ENCODE results near the gene GYPC.
"Not testable (repeated sequence)": the region's sequence is repeated elsewhere in the genome, so short reads cannot be mapped to it uniquely, and the experiment has no call there.

GYPC gene, protein sequence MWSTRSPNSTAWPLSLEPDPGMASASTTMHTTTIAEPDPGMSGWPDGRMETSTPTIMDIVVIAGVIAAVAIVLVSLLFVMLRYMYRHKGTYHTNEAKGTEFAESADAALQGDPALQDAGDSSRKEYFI

DNA sequence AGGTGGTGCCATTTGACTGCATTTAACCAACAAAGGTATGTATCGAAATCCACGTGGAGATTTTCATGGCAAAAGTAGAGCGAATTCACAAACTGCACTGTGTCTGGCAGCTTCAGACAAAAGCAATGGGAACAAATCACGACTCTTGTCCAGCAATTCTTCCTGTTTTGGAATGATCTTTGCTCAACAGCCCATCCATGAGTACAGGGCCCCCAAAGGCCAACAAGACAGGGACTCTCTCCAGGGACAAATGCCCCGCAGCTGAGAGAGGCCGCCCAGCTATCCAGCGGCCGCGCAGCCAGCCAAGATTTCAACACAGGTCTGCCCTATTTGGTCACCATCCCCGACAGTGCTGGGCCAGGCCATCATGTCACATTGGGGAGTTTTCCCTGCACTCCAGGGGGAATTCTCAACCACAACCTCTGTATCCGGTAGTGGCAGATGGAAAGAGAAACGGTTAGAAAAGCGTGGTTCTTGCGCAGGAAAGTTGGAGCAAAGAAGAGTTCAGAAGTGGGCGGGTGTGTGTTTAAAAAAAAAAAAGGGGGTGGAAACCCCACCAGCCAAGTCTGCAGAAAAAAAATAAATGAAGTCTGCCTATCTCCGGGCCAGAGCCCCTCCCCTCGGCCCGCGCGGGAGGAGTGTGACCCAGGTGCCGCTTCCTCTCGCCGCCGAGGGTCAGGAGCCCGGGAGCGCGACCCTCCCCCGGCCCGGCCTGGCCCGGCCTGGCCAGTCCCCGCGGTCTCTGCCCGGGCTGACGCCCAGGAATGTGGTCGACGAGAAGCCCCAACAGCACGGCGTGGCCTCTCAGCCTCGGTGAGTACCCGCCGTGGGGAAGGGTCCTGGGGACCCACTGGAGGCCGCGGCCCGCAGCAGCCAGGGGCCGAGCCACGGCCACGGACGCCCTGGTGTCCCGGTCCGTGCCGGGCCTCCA, at the start of gene GYPC:
GYPC (plus strand) TSS at position 659 of the 931 bp plus-strand sequence; CDS start at position 765, 106 bp downstream.
- no peak for DNase-seq (ENCODE audit: low read depth, low spot score)

DNA sequence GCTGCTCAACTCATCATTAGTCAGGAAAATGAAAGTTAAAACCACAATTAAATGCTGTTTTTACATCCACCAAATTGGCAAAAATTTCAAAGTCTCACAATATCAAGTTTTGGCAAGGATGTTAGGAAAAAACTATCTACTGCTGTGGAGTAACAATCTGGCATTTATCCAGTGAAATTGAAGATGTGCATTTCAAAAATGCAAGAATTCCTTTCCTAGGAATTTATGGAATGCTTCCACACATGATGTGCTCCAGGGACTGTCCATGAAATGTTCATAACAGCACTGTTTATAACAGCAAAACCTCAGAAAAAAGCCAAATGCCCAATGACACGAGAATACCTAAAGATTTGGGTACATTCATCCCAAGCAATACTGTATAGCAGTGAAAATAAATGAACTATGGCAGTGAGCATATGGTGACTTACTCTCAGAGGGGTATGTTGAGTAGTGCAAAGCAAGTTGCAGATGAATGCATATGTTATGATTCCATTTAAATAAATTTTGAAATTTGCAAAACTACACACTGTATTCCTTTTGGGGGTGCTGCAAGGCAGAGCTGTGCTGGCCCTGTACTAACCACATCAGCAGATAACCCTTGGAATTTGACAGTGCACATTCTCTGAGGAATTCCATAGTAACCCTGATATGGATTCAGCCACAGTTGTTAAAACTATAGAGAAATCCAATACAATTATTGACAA, 41.3 kb upstream of the GYPC start:
- no peak for DNase-seq (ENCODE audit: low read depth, low spot score)

DNA sequence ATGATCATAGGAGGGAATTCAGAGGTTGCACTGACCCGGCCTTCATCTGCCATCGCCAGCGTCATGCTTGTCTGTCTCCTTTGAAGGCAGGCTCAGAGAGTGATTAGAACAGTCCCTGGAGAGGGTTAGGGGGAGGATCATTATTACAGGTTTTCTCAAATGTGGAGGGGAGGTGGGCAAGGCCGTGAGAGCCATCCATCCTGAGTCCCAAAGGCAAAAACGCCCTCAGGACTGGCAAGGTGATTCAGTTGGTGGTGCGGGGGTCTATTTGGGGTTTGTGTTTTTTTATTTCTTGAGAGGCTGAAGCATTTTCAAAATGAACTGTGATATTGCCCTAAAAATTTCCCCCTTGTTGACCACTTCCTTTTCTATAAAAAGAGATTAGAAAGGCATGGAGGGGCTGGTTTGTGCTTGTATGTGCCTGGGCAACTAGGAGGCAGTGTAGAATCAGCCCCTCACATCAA, 39.3 kb upstream of the GYPC start:
- DNase-seq (ENCODE audit: low read depth, low spot score), result no peak

DNA sequence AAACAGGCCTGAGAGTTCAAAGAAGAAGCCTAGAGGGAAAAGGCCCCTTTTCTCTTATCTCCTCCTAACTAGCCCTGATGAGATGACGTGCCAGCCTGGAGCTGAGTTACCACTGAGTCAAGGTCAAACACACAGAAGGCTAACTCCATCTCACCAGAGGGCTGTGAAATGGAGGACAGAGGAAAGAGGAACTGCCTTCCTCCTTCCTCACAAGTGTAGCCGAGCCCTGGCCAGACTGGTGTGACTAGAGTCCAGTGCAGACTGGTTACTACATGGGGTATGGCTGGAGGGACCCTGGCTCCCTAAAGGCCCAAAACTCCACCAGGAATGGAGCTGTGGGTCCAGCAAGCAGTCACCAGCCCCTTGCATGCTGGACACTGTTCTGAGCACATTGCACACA, 35.7 kb upstream of the GYPC start:
- DNase-seq (ENCODE audit: low read depth, low spot score), result no peak

DNA sequence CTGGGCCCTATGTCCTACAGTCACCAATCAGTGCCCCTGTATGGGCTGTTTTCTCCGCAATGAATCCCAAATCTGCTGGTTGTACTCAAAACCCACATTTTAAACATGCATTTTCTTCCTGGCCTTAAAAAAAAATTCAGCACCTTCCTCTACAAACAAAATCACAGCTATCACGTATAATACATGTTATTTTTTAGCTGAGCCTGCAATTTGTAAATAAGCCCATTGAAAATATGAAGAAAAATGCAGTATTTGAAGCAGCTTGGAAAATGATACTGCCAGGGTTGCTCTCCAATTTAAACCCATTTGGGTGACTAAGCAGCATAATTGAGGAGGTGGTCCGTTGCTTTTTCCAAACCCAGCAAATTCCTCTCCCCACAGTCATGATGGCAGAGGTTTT, 33.0 kb upstream of the GYPC start:
- no peak for DNase-seq (ENCODE audit: low read depth, low spot score)

DNA sequence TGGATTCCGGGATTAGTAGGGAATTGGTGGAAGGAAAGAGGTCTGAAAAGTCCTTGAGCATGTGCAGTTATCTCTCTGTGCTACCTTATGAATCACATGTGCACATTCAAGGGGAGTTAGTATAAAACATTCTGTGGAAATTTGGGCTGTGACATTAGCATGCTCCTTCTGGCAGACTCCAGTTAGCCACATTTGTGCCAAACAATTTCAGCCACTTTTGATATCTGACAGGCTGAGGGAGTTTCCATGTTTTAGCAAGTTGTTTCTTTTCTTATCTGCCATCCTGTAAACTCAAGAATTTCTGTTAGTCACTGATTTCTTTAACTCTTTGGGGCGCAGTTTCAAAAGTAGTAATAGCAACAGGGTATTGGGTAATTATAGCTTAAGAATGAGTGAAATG, 28.3 kb upstream of the GYPC start:
- no peak for DNase-seq (ENCODE audit: low read depth, low spot score)

DNA sequence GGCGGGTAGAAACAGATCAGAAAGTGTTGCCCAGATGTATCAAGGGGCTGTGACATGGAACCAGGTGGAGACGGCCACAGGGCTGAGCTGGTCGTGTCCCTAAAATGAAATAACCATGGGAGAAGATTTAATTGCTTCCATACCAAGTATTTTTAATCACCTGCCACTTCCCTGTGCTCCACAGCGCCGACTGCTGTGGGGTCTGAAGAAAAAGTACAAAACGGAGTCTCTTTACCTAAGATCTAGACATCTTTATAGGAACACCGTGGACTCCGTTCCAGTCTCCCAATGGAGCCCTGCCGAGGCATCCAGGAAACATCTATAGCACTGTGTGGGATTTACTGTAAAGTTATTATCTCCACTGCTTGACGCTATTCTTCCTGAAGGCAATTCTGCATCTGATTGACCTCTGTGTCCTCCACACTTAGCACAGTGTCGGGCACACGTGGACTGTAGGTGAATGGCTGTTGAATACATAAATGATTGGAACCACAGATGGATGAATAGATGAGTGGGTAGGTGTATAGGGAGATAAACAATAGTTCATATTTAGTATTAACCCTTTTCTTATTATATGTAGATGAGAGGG, 21.6 kb upstream of the GYPC start:
- peak; percentile 12 for DNase-seq (ENCODE audit: low read depth, low spot score)

DNA sequence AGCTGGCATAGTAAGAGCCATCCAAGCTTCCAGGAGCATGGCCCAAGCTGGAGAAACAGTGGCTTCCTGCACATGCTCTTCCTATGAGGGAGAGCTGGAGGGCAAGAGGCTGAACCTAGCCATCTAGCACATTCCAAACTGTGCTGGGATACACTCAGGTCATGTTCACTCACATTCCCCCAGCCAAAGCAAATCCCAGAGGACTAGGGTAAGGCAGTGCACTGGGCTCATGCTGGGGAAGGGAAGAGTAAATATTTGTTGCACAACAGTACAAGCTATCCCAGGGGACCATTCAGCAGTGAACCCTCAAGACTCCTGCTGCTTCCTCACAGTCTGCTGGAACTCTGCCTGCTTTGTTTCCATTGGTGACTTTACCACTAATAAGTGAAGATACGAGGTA, 20.7 kb upstream of the GYPC start:
- no peak for DNase-seq (ENCODE audit: low read depth, low spot score)

DNA sequence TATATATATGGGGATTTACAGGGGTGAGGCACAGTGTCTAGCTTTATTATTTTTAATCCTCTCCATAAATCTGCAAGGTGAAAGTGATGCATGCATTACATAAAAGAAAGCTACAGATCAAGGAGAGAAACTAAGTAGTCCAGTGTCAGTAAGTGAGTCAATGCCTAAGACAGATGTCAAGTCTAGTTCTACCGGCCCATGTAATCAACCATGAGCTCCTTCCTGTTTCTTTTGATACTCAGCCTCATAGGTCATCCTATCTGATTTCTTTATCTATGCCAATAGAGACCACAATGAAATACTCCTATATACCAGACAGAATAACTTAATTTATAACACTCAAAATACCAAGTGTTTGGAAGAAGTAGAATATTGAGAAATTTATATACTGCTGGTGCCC, 20.2 kb upstream of the GYPC start:
- DNase-seq (ENCODE audit: low read depth, low spot score), result no peak

DNA sequence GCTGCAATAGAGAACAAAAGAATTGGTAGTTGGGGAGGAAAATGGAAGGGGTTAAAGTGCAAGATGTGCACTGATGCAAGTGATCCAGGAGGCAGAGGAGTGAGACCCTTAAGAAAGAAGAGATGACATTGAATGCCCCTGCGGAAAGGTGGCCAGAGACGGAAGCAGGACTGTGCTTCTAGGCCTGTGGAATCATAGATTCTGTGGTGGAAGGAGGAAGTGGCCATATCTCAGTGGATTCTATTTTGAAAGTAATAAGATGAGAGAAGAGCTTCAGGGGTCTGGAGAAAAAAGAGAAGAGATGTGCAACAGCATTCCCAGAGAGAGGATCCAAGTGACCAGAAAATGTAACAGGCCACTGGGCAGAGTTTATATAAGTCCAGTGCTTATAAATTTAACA, 18.6 kb upstream of the GYPC start:
- DNase-seq (ENCODE audit: low read depth, low spot score), result no peak

DNA sequence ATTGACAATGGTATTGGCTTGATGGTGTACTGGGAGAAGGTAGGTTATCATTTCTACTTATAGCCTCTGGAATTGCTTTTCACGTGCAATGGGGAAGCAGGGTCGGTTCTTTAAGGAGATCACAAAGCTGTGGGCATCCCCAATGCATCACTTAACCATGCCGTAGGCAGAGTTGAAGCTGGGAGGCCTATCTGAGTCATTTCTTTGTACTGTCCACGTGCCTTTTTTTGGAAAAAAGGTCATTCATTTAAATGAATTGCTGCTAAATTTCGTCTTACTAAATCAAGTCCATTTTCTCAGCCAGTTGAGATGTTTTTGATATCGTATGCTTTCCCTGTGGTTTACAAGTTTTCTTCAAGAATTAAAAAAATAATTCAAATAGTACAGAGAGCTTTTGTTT, 17.2 kb upstream of the GYPC start:
- DNase-seq (ENCODE audit: low read depth, low spot score), result no peak

DNA sequence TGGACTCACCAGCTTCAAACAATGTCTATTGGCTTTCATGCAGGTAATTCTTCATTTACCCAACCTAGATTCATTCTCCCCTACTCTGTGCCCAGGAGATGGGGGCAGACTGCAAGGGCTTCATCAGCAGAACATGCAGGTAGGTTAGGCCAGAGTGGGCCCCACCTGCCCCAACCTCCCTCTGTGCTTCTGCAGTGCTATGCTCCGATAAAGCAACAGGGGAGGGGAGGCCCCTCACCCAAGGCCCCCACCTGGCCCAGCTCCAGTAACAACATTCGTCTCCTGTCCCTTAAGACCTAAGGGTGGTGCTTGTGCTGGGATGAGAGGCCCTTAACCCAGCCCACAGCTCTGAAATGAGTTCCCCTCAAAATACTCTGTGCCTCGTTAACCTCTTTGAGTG, 16.7 kb upstream of the GYPC start:
- no peak for DNase-seq (ENCODE audit: low read depth, low spot score)

DNA sequence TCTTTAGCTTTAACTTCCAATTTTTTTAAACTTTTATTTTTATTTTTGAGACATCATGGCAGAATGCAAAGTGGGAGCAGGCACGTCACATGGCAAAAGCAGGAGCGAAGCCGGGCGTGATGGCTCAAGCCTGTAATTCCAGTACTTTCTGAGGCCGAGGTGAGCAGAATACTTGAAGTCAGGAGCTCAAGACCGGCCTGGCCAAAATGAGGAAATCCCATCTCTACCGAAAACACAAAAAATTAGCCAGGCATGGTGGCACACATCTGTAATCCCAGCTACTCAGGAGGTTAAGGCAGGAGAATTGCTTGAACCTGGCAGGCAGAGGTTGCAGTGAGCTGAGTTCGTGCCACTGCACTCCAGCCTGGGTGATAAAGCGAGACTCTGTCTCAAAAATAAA, 14.7 kb upstream of the GYPC start:
- DNase-seq (ENCODE audit: low read depth, low spot score), result not testable (repeated sequence)

DNA sequence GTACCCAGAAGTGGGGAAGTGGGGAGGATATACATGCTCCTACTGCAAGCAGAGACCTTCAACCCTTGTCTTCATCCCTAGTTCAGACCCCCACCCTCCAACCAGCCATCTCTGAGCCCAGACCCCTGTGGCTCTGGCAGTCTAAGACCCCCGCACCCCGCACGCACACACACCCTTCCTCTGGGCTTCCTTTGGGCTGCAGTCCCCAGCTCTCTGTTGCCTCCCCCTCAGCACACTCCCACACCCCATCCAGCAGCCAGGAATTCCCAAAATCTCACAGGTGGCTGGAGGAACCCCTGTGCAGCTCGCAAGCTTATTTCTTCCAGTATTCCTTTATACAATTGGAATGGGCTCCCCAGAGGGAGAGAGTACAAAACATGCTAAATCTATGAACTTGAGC, 13.9 kb upstream of the GYPC start:
- no peak for DNase-seq (ENCODE audit: low read depth, low spot score)

DNA sequence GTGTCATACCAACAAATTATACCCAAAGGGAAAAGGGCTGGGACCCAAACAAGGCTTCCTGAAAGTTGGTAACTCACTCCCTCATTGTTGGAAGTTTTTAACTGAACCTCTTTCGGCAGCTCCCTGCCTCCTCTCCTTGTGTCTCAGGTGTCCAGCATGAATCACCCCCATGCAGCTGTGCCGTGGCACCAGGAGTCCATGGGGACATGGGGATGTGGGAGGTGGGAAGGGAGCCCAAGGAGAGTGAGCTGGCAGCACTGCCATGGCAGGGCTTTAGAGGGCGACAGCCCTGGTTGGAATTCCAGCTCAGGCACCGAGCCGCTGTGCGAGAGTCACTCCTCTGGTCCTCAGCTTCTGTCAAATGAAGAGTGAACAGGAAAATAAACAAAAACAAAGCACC, 12.5 kb upstream of the GYPC start:
- no peak for DNase-seq (ENCODE audit: low read depth, low spot score)

DNA sequence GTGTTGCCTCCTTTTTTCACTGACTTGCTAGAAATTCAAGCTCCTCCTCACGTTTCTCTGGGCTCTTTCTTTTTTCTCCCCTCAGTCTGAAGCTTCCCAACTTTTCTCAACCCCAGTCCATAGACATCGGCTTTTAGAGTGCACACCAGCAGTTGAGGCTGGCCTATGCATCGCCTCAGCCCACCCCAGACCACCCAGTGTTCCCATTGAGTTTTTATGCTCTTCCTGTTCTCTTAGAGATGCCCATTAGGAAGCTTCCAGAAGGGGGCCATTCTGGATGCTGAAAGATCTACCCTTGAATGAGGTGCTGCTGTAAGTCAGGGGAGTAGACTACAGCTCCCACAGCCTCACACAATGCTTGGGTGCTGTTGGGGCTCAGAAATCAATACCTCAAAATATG, 12.0 kb upstream of the GYPC start:
- DNase-seq (ENCODE audit: low read depth, low spot score), result no peak

DNA sequence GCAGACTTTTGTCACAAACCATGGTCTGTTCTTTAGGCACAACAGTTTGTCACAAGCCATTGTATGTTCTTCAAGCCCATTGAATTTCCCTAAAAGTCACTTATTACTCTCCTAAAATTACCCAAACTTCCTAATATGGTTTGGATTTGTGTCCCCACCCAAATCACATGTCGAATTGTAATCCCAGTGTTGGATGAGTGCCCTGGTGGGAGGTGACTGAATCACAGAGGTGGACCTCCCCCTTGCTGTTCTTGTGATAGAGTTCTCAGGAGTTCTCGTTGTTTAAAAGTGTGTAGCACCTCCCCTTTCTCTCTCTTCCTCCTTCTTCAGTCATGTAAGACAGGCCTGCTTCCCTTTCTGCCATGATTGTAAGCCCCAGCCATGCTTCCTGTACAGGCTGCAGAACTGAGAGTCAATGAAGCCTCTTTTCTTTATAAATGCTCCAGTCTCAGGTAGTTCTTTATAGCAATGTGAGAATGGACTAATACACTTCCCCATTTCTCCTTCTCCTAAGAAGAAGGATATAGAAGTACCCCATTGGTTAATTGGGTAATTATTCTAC, 11.2 kb upstream of the GYPC start:
- no peak for DNase-seq (ENCODE audit: low read depth, low spot score)

DNA sequence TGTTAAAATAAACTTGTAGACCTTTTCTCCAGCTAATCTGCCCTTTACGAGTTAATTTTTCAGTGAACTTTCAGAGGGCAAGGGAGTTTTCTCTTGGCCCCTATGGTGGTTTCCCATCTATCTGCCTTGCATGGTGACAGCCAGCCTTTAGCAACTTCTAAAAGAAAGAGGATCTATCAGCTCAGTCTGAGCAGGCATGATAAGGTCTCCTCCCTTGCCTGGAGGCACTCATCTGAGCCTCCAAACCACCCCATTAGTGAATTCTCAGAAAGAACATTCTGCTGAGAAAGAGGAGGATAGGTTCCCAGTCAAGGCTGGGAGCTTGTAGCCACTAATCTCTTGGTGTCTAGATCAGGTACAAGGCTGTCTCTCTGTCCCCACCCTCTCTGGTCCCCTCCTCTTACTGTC, 10.7 kb upstream of the GYPC start:
- DNase-seq (ENCODE audit: low read depth, low spot score), result no peak

DNA sequence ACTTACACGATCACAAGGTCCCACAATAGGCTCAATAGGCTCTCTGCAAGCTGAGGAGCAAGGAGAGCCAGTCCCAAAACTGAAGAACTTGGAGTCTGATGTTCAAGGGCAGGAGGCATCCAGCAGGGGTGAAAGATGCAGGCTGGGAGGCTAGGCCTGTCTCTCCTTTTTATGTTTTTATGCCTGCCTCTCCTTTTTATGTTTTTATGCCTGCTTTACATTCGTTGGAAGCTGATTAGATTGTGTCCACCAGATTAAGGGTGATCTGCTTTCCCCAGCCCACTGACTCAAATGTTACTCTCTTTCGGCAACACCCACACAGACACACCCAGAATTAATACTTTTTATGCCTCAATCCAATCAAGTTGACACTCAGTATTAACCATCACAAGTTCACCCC, 9.9 kb upstream of the GYPC start:
- DNase-seq (ENCODE audit: low read depth, low spot score), result no peak

DNA sequence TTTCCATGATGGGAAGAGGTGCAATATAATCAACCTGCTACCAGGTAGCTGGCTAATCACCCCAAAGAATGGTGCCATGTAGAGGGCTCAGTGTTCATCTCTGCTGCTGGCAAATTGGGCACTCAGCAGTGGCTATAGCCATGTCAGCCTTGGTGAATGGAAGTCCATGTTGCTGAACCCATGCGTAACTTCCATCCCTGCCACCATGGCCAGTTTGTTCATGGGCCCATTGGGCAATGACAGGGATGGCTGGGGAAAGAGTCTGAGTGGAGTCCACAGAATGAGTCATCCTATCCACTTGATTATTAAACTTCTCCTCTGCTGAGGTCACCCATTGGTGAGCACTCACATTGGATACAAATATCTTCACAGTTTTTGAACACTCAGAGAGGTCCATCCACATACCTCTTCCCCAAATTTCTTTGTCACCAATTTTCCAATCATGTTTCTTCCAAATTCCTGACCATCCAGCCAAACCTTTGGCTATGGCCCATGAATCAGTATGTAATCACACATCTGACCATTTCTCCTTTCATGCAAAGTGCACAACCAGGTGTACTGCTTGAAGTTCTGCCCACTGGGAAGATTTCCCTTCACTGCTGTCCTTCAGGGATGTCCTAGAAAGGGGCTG, 8.1 kb upstream of the GYPC start:
- not testable (repeated sequence) for DNase-seq (ENCODE audit: low read depth, low spot score)

DNA sequence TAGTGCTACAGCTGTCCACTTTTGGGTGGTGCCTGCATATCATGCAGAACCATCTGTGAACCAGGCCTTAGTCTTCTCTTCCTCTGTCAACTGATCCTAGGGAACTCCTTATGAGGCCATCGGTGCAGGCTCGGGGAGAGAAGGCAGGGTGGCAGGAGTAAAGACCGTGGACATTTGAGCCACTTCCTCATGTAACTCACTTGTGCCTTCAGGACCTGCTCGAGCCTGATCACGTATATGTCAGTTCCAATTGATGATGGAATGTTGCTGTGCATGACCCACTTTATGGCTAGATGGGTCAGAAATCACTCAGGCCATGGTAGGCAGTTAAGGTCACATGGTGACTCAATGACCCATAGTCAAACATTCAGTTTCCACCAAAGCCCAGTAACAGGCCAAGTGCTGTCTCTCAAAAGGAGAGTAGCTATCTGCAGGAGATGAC, 7.6 kb upstream of the GYPC start:
- DNase-seq (ENCODE audit: low read depth, low spot score), result not testable (repeated sequence)
